GM21526 (cell line): ENCODE measurements around the gene MGAT5.

ENCODE experiments used
- ATAC-seq: cut with Tn5 transposase; IDR thresholded peaks from one replicate; pipeline ENCODE4 v1.9.1; 2021; ENCODE audit warnings: moderate library complexity; ENCODE audit not compliant: unreplicated experiment, low FRiP score

The MGAT5 gene

GRCh38 chr2:134389381-134389780 lies 135.5 kb downstream of the MGAT5 start:
- no peak for ATAC-seq

GRCh38 chr2:134391751-134392160 lies 137.9 kb downstream of the MGAT5 start:
- ATAC-seq: peak; percentile 85

DNA sequence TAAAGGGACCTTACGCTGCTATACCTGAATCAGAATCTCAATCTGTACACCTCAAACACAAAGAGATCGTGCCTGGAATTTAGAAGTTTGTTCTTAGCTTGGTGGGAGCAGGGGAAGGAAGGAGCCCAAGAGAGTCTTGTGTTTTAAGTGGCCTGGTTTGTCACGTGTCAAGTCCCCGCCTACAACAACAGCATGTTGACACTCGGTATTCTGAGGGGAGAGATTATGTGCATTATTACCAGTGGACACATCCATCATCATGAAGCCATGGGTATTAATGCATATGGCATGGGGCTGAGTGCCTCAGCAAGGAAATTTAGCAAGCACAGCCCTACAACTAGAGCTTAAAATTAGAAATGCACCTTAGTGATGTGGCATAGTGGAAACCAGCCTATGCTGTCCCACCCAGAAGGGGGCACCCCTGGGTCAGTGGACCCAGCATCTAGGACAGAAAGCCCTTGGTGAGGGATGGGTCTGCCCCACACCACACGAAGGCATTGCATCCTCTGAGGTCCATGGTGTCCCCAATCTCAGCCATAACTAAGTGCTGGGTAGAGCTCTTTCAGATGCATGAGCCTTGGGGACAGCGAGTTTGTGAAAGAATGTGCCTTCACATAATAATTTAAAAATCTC lies 138.7 kb downstream of the MGAT5 start:
- no peak for ATAC-seq

GRCh38 chr2:134393075-134393461 lies 139.2 kb downstream of the MGAT5 start:
- no peak for ATAC-seq

DNA sequence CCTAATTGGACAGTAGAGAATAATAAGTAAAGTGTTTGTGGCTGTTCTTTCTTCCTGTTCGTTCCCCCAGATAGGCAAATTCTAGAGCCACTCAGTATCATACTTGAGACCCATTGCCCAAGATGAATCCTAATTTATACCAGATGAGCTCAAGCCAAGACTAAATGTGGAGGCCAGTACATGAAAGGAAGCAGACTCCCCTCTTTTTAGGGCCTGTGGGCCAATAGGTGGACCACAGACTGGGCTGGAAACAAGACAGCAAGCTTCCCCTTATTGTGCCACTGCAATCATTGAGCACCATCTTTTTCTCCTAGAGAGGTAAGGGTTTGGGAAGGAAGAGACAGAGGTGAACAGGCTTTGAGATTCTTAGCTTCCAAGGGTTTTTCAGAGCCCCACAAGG lies 141.9 kb downstream of the MGAT5 start:
- no peak for ATAC-seq

DNA sequence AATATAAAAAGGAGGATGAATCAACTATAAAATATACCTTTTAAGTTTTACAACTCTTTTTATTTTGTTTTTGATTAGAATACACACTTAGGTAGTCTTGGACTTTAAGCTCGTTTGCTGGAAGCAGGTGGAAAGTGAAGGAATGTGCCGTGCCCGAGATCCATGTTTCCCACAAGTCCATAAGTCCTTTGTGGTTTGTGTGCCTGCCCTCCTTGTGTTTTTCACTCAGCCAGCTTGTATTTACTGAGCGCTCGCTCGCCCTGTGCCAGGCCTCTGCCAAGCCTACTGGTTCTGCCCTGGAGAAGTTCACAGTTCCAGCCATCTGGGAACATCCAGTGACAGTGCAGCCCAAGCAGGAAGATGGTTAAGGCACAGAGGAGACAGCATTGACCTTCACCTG lies 142.6 kb downstream of the MGAT5 start:
- ATAC-seq: no peak

GRCh38 chr2:134397146-134397896 lies 143.4 kb downstream of the MGAT5 start:
- no peak for ATAC-seq

- no peak for ATAC-seq
Measured at GRCh38 chr2:134398300-134398699, 144.4 kb downstream of the MGAT5 start.

GRCh38 chr2:134399096-134399495 lies 145.2 kb downstream of the MGAT5 start:
- no peak for ATAC-seq

- ATAC-seq: no peak
Measured at GRCh38 chr2:134401081-134401497, 147.2 kb downstream of the MGAT5 start.

- no peak for ATAC-seq
Measured at GRCh38 chr2:134401789-134402188, 147.9 kb downstream of the MGAT5 start.

GRCh38 chr2:134402410-134402809 lies 148.5 kb downstream of the MGAT5 start:
- no peak for ATAC-seq

DNA sequence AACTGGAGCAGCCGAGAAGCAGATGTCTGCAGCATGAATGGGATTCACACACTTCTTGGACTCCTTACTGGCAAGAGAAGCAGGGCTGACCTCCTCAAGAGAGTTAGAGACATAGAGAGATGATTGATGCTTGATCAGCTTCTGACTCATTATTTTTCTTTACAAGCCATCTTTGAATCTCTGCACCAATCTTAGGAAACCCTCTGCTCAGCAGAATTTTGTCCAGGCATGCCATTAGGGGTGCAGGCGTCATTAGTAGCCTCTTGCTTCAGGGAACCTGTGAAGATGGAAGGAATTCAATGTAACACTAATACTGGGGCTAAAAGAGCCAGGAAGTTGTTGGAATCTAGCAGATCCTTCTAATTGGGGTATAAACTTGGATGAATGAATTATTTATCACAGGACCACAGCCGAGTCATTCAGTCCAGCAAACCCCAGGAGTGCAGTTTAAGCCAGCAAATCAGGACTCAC lies 151.8 kb downstream of the MGAT5 start:
- ATAC-seq: no peak

GRCh38 chr2:134406311-134406710 lies 152.4 kb downstream of the MGAT5 start:
- no peak for ATAC-seq

GRCh38 chr2:134406736-134407135 lies 152.9 kb downstream of the MGAT5 start:
- no peak for ATAC-seq

GRCh38 chr2:134407154-134407890 lies 153.4 kb downstream of the MGAT5 start:
- ATAC-seq: no peak

- no peak for ATAC-seq
Measured at GRCh38 chr2:134408386-134408785, 154.5 kb downstream of the MGAT5 start.

DNA sequence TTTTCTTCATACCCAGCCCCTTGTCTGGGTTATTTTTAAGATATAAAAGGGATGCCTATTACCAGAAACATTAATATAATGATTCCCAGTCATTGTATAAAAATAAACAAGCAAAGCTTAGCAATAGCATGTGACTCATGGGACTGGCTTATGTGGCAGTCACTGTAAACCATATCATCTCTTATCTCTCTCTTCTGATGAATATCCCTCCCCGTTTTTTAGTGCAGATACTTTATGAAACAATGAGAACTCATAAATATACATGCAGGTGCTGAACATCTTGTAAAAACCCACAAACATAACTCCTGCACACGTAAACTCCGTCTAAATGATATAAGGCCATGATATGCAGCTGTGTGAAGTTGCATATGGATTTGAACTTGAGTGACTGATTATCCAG lies 154.9 kb downstream of the MGAT5 start:
- ATAC-seq: no peak

- ATAC-seq: no peak
Measured at GRCh38 chr2:134410006-134410405, 156.1 kb downstream of the MGAT5 start.

DNA sequence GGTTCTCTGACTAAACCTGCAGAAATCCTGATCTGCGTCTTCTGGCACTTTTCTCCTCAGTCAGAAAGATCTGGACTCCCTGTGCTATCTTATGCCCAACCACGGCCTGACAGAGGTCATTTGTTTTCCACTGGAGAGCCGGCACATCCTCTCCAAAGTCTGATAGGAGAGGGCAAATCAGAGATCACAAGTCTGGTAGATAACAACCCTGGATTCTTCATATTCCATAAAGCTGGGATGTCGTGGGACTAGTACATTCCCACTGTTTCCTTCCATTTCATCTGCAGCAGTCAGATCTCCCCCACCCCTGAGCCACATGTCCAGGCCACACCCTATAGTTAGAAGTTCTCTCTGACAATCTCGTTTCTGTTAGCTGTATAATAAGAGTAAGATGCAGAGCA lies 157.0 kb downstream of the MGAT5 start:
- no peak for ATAC-seq

DNA sequence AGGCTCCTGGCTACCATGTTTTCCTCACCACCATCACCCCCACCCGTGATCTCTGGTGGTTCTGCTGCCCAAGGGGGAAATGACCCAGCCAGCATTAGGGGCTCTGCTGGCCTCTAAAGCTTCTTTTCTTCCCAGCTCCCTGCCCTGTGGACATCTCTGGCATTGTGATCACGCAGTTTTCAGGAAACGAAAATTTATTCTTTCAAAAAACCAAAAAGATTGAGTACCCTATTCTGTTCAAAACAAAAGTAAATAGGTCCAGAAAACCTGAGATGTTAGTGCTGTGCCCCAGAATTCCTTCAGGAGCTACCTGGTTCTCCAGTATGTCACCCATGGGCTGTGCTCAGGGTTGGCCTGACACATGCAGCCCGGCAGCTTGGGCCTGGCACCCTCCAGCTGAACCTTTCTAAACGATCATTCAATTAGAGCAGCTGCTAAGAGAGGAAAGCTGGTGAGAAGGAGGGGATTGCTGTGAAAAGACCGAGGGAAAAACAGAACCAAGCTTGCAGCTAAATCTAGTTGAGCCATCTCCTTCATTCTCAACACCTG lies 157.5 kb downstream of the MGAT5 start:
- peak; percentile 30 for ATAC-seq
